ENCODE measurements around the gene INS. TPM values are rescaled to one million over a fixed set of nuclear protein-coding genes. Genes with fewer than 3 reads are reported as not detected.

Gene INS
- total RNA-seq, 2 donors from 2014 or later: not detected

- WGBS: 36% methylated on average over 17 of the region's 19 CpGs
- Histone ChIP-seq H3K4me3 (no peak overlapping the region), H3K9me3 (no peaks in the 10 kb centered on the region), H3K27ac (no peak overlapping the region), H3K4me1 (replicated peaks) (no peaks in the 10 kb centered on the region), H3K36me3 (no peaks in the 10 kb centered on the region), H3K27me3 (replicated peaks; ENCODE audit: insufficient read depth) (peaks cover 5% of the 10 kb centered on the region)
- no peak for DNase-seq (ENCODE audit: low spot score)
- intact Hi-C loops (cut with DNase I): no loop called here
- TF ChIP-seq POLR2A (IDR thresholded peaks at IDR 0.05): no peak
- TF ChIP-seq CTCF (IDR thresholded peaks at IDR 0.05): no peak
- TF ChIP-seq POLR2AphosphoS5 (IDR thresholded peaks at IDR 0.05): no peak
These were observed 38.6 kb downstream of the INS start for GRCh38 chr11:2122222-2122906.

GRCh38 chr11:2121227-2122130 lies 39.5 kb downstream of the INS start:
- no peak for DNase-seq (ENCODE audit: low spot score)
- no peak overlapping the region for H3K4me3 ChIP-seq
- H3K27ac ChIP-seq: no peak overlapping the region
- WGBS: 83% methylated on average over 20 of the region's 21 CpGs
- intact Hi-C loops (cut with DNase I): no loop called here
- H3K27me3 ChIP-seq (replicated peaks; ENCODE audit: insufficient read depth): peaks cover 5% of the 10 kb centered on the region
- no peaks in the 10 kb centered on the region for H3K36me3 ChIP-seq
- no peaks in the 10 kb centered on the region for H3K4me1 ChIP-seq (replicated peaks)
- TF ChIP-seq CTCF (IDR thresholded peaks at IDR 0.05) (no peak), POLR2A (IDR thresholded peaks at IDR 0.05) (no peak), POLR2AphosphoS5 (IDR thresholded peaks at IDR 0.05) (no peak)
- H3K9me3 ChIP-seq: no peaks in the 10 kb centered on the region

GRCh38 chr11:2120359-2121100 lies 40.5 kb downstream of the INS start:
- intact Hi-C loops (cut with DNase I): no loop called here
- Histone ChIP-seq H3K36me3 (no peaks in the 10 kb centered on the region), H3K27me3 (replicated peaks; ENCODE audit: insufficient read depth) (peaks cover 5% of the 10 kb centered on the region), H3K27ac (no peak overlapping the region), H3K9me3 (no peaks in the 10 kb centered on the region), H3K4me3 (no peak overlapping the region), H3K4me1 (replicated peaks) (no peaks in the 10 kb centered on the region)
- DNase-seq (ENCODE audit: low spot score): no peak
- TF ChIP-seq POLR2A (IDR thresholded peaks at IDR 0.05) (no peak), CTCF (IDR thresholded peaks at IDR 0.05) (no peak), POLR2AphosphoS5 (IDR thresholded peaks at IDR 0.05) (no peak)
- 70% methylated on average over 23 of the region's 23 CpGs for WGBS

GRCh38 chr11:2118677-2119076 lies 42.3 kb downstream of the INS start:
- TF ChIP-seq POLR2AphosphoS5 (IDR thresholded peaks at IDR 0.05) (no peak), POLR2A (IDR thresholded peaks at IDR 0.05) (no peak), CTCF (IDR thresholded peaks at IDR 0.05) (no peak)
- Histone ChIP-seq H3K4me1 (replicated peaks) (no peaks in the 10 kb centered on the region), H3K27me3 (replicated peaks; ENCODE audit: insufficient read depth) (peaks cover 5% of the 10 kb centered on the region), H3K9me3 (no peaks in the 10 kb centered on the region), H3K36me3 (no peaks in the 10 kb centered on the region), H3K4me3 (no peak overlapping the region), H3K27ac (no peak overlapping the region)
- WGBS: 90% methylated on average over 4 of the region's 4 CpGs
- no peak for DNase-seq (ENCODE audit: low spot score)
- intact Hi-C loops (cut with DNase I): no loop called here

Measured in prostate gland (tissue), 2 donors.